H9 (cell line): ENCODE results near the gene RABGAP1L. TPM values are rescaled to one million over a fixed set of nuclear protein-coding genes. Genes with fewer than 3 reads are reported as not detected.

Experiments
- DNase-seq: peaks from one replicate; pipeline ENCODE4 v3.0.0-alpha.2; 2017
- H2AFZ ChIP-seq: one replicate; pipeline ENCODE4 v1.6.1; 2013; ENCODE audit warnings: mild to moderate bottlenecking, low read length, control low read depth, moderate library complexity
- H2AK5ac ChIP-seq: 2 replicates; pipeline ENCODE4 v1.6.1; 2013; ENCODE audit warnings: low read length, control low read depth, mixed read lengths; ENCODE audit not compliant: insufficient read length
- H2BK120ac ChIP-seq: one replicate; pipeline ENCODE4 v1.6.1; 2013; ENCODE audit warnings: low read depth, mild to moderate bottlenecking, low read length, control low read depth, inconsistent platforms; ENCODE audit not compliant: poor library complexity, severe bottlenecking
- H2BK12ac ChIP-seq: 2 replicates; pipeline ENCODE4 v1.6.1; 2013; ENCODE audit warnings: low read length, control low read depth, mixed read lengths, low read depth; ENCODE audit not compliant: insufficient read length
- H2BK15ac ChIP-seq: 2 replicates; pipeline ENCODE4 v1.6.1; 2013; ENCODE audit warnings: low read depth, low read length, control low read depth
- H2BK20ac ChIP-seq: one replicate; pipeline ENCODE4 v1.6.1; 2013; ENCODE audit warnings: low read depth, mild to moderate bottlenecking, low read length, control low read depth, inconsistent platforms; ENCODE audit not compliant: poor library complexity, severe bottlenecking
- H2BK5ac ChIP-seq: 2 replicates; pipeline ENCODE4 v1.6.1; 2013; ENCODE audit warnings: low read length, control low read depth, mixed read lengths; ENCODE audit not compliant: insufficient read length
- H3K14ac ChIP-seq: 2 replicates; pipeline ENCODE4 v1.6.1; 2013; ENCODE audit warnings: low read length, control low read depth; ENCODE audit not compliant: insufficient read depth
- H3K18ac ChIP-seq: 2 replicates; pipeline ENCODE4 v1.6.1; 2013; ENCODE audit warnings: low read depth, mild to moderate bottlenecking, mixed read lengths, low read length, control low read depth; ENCODE audit not compliant: insufficient read length
- H3K23ac ChIP-seq: 2 replicates; pipeline ENCODE4 v1.6.1; 2013; ENCODE audit warnings: low read length, control low read depth, mixed read lengths, low read depth; ENCODE audit not compliant: insufficient read length
- H3K23me2 ChIP-seq: 2 replicates; pipeline ENCODE4 v1.6.1; 2013; ENCODE audit warnings: low read depth, mild to moderate bottlenecking, mixed read lengths, low read length, control low read depth; ENCODE audit not compliant: insufficient read length, poor library complexity, severe bottlenecking
- H3K27ac ChIP-seq: 2 replicates; pipeline ENCODE4 v1.5.1; 2013; ENCODE audit warnings: low read length, control low read depth, mixed read lengths, low read depth; ENCODE audit not compliant: insufficient read length
- H3K27me3 ChIP-seq: 2 replicates; pipeline ENCODE4 v1.6.1; 2013; ENCODE audit warnings: low read length, control low read depth, inconsistent platforms; ENCODE audit not compliant: insufficient read depth
- H3K4ac ChIP-seq: 2 replicates; pipeline ENCODE4 v1.6.1; 2013; ENCODE audit warnings: low read depth, mild to moderate bottlenecking, control low read depth, inconsistent platforms, low read length, moderate library complexity
- H3K4me1 ChIP-seq: 2 replicates; pipeline ENCODE4 v1.6.1; 2013; ENCODE audit warnings: low read length, control low read depth, inconsistent platforms; ENCODE audit not compliant: insufficient read depth
- H3K4me2 ChIP-seq: 2 replicates; pipeline ENCODE4 v1.6.1; 2013; ENCODE audit warnings: low read length, control low read depth, mixed read lengths; ENCODE audit not compliant: insufficient read length, insufficient read depth
- H3K56ac ChIP-seq: 2 replicates; pipeline ENCODE4 v1.6.1; 2013; ENCODE audit warnings: low read depth, mild to moderate bottlenecking, mixed read lengths, low read length, control low read depth; ENCODE audit not compliant: insufficient read length
- H3K79me1 ChIP-seq: 2 replicates; pipeline ENCODE4 v1.6.1; 2013; ENCODE audit warnings: low read depth, mild to moderate bottlenecking, moderate library complexity, low read length, control low read depth, inconsistent platforms; ENCODE audit not compliant: insufficient read depth, poor library complexity, severe bottlenecking
- H3K79me2 ChIP-seq: 2 replicates; pipeline ENCODE4 v1.6.1; 2013; ENCODE audit warnings: low read length, control low read depth, inconsistent platforms; ENCODE audit not compliant: insufficient read depth
- H3K9ac ChIP-seq: 2 replicates; pipeline ENCODE4 v1.6.1; 2013; ENCODE audit warnings: low read length, control low read depth, mixed read lengths; ENCODE audit not compliant: insufficient read length; ENCODE audit errors: extremely low read depth
- H3K9me3 ChIP-seq: one replicate; pipeline ENCODE4 v1.6.1; 2013; ENCODE audit warnings: low read depth, low read length, inconsistent platforms; ENCODE audit not compliant: control insufficient read depth
- H3T11ph ChIP-seq: one replicate; pipeline ENCODE4 v1.6.1; 2013; ENCODE audit warnings: mild to moderate bottlenecking, low read length, control low read depth, inconsistent platforms
- H4K20me1 ChIP-seq: one replicate; pipeline ENCODE4 v1.6.1; 2013; ENCODE audit not compliant: control insufficient read depth, insufficient read length, insufficient read depth
- H4K5ac ChIP-seq: 2 replicates; pipeline ENCODE4 v1.6.1; 2013; ENCODE audit warnings: low read depth, mild to moderate bottlenecking, mixed read lengths, low read length, control low read depth; ENCODE audit not compliant: insufficient read length
- H4K8ac ChIP-seq: replicated peaks from 2 replicates; pipeline ENCODE4 v1.6.1; 2013; ENCODE audit warnings: low read length, control low read depth, mixed read lengths, low read depth; ENCODE audit not compliant: insufficient read length
- H4K91ac ChIP-seq: 2 replicates; pipeline ENCODE4 v1.6.1; 2013; ENCODE audit warnings: low read depth, mild to moderate bottlenecking, moderate library complexity, mixed read lengths, low read length, control low read depth; ENCODE audit not compliant: insufficient read length
- H3K27ac Mint-ChIP-seq, 3 experiments: 2 replicates in 2 of 3; 3 replicates in 1 of 3; pipeline ENCODE4 v1.8.0; 2020 to 2021; ENCODE audit warnings: mixed read lengths in 3 of 3, mild to moderate bottlenecking in 1 of 3, moderate library complexity in 1 of 3
- H3K27me3 Mint-ChIP-seq: 2 replicates; pipeline ENCODE4 v1.8.0; 2021; ENCODE audit warnings: low read depth, mild to moderate bottlenecking, moderate library complexity, mixed read lengths
- H3K36me3 Mint-ChIP-seq, 3 experiments: 2 replicates in 2 of 3; 3 replicates in 1 of 3; pipeline ENCODE4 v1.8.0; 2020 to 2021; ENCODE audit warnings: low read depth in 3 of 3, mixed read lengths in 3 of 3; ENCODE audit not compliant: insufficient read depth in 1 of 3
- H3K4me1 Mint-ChIP-seq, 2 experiments: 2 replicates each; pipeline ENCODE4 v1.8.0; 2020; ENCODE audit warnings: mixed read lengths in 2 of 2
- H3K4me3 Mint-ChIP-seq, 2 experiments: 2 replicates in 1 of 2; 3 replicates in 1 of 2; pipeline ENCODE4 v1.8.0; 2020 to 2021; ENCODE audit warnings: mild to moderate bottlenecking in 2 of 2, mixed read lengths in 2 of 2, moderate library complexity in 1 of 2
- H3K9me3 Mint-ChIP-seq, 2 experiments: 2 replicates in 1 of 2; 3 replicates in 1 of 2; pipeline ENCODE4 v1.8.0; 2020; ENCODE audit warnings: mild to moderate bottlenecking in 2 of 2, mixed read lengths in 2 of 2, moderate library complexity in 1 of 2
- CTCF ChIP-seq: fragments of 200-600 bp; sonication (generic); conservative IDR thresholded peaks from 3 replicates; pipeline ENCODE4 v1.8.0; 2021; ENCODE audit warnings: antibody characterized with exemption, mild to moderate bottlenecking
- total RNA-seq: library from RNA; stranded (reverse); gene quantifications from 2 replicates; pipeline ENCODE4 v1.2.1, GENCODE V29; 2021

RABGAP1L gene
- total RNA-seq, 1 experiment from 2014 or later, result 147 TPM

- no peak overlapping the region for H4K8ac ChIP-seq
- H4K5ac ChIP-seq, result no peak overlapping the region
- no peak overlapping the region for H2BK12ac ChIP-seq
- H4K20me1 ChIP-seq, result no peaks in the 10 kb centered on the region
- H2BK15ac ChIP-seq, result no peak overlapping the region
- no peak overlapping the region for H2BK20ac ChIP-seq
- H3K9me3 Mint-ChIP-seq, result no peaks in the 10 kb centered on the region
- no peak overlapping the region for H3K27ac Mint-ChIP-seq
- H3K23me2 ChIP-seq, result no peaks in the 10 kb centered on the region
- H3K4me2 ChIP-seq, result no peak overlapping the region
- H3K4me1 ChIP-seq, result no peaks in the 10 kb centered on the region
- H3K27me3 Mint-ChIP-seq, result no peaks in the 10 kb centered on the region
- no peak overlapping the region for H3K4ac ChIP-seq
- H3K14ac ChIP-seq, result no peak overlapping the region
- H3K4me3 Mint-ChIP-seq, result no peak overlapping the region
- no peak overlapping the region for H2BK5ac ChIP-seq
- DNase-seq, result no peak
- H3K27me3 ChIP-seq, result no peaks in the 10 kb centered on the region
- H3K27ac ChIP-seq, result no peak overlapping the region
- no peak overlapping the region for H3K9ac ChIP-seq
- H3T11ph ChIP-seq, result no peak overlapping the region
- no peaks in the 10 kb centered on the region for H3K4me1 Mint-ChIP-seq
- H3K56ac ChIP-seq, result no peak overlapping the region
- H3K18ac ChIP-seq, result no peak overlapping the region
- H4K91ac ChIP-seq, result no peak overlapping the region
- no peak overlapping the region for H3K23ac ChIP-seq
- H3K79me1 ChIP-seq, result no peaks in the 10 kb centered on the region
- TF ChIP-seq CTCF, result no peak
- no peaks in the 10 kb centered on the region for H3K79me2 ChIP-seq
- no peak overlapping the region for H2AFZ ChIP-seq
- no peak overlapping the region for H2BK120ac ChIP-seq
- no peaks in the 10 kb centered on the region for H3K9me3 ChIP-seq
- no peak overlapping the region for H2AK5ac ChIP-seq
- no peaks in the 10 kb centered on the region for H3K36me3 Mint-ChIP-seq
Measured at GRCh38 chr1:174428739-174429138, 269.4 kb downstream of the RABGAP1L start.
